Trophoblast cell (in vitro differentiated cells and primary cell): Measurements from ENCODE around the gene MVK.

Experiments used
- DNase-seq, 2 donors: peaks; one replicate each; pipeline ENCODE4 v3.0.0-alpha.2; 2016
- H2AFZ ChIP-seq: 2 replicates; pipeline ENCODE4 v1.6.1; 2013; ENCODE audit warnings: low read length, moderate library complexity, mild to moderate bottlenecking; ENCODE audit not compliant: insufficient read depth, poor library complexity
- H2AK5ac ChIP-seq: 2 replicates; pipeline ENCODE4 v1.6.1; 2013; ENCODE audit warnings: mild to moderate bottlenecking, low read length
- H2BK120ac ChIP-seq: 2 replicates; pipeline ENCODE4 v1.6.1; 2013; ENCODE audit warnings: low read length, mild to moderate bottlenecking, moderate library complexity; ENCODE audit not compliant: insufficient read depth, poor library complexity
- H2BK12ac ChIP-seq: 2 replicates; pipeline ENCODE4 v1.6.1; 2013; ENCODE audit warnings: mild to moderate bottlenecking, low read length, moderate library complexity
- H2BK5ac ChIP-seq: 2 replicates; pipeline ENCODE4 v1.6.1; 2013; ENCODE audit warnings: low read length, low read depth, moderate library complexity, mild to moderate bottlenecking; ENCODE audit not compliant: poor library complexity
- H3K14ac ChIP-seq: 2 replicates; pipeline ENCODE4 v1.6.1; 2013; ENCODE audit warnings: mild to moderate bottlenecking, low read length
- H3K18ac ChIP-seq: 2 replicates; pipeline ENCODE4 v1.6.1; 2013; ENCODE audit warnings: mild to moderate bottlenecking, low read length
- H3K23ac ChIP-seq: 2 replicates; pipeline ENCODE4 v1.6.1; 2013; ENCODE audit warnings: low read length
- H3K27ac ChIP-seq: 2 replicates; pipeline ENCODE4 v1.5.1; 2013; ENCODE audit warnings: low read depth, mild to moderate bottlenecking, inconsistent platforms, low read length, moderate library complexity
- H3K27me3 ChIP-seq: 2 replicates; pipeline ENCODE4 v1.6.1; 2013; ENCODE audit warnings: inconsistent platforms, mild to moderate bottlenecking, low read length, moderate library complexity; ENCODE audit not compliant: insufficient read depth
- H3K36me3 ChIP-seq, 2 experiments: 1 replicate in 1 of 2; 2 replicates in 1 of 2; pipeline ENCODE4 v1.6.1; 2013; ENCODE audit warnings: low read length in 2 of 2, mild to moderate bottlenecking in 2 of 2, moderate library complexity in 1 of 2; ENCODE audit not compliant: insufficient read depth in 2 of 2, control insufficient read depth in 1 of 2
- H3K4ac ChIP-seq: 2 replicates; pipeline ENCODE4 v1.6.1; 2013; ENCODE audit warnings: low read depth, mild to moderate bottlenecking, low read length, moderate library complexity
- H3K4me1 ChIP-seq, 2 experiments: 1 replicate in 1 of 2; 2 replicates in 1 of 2; pipeline ENCODE4 v1.6.1; 2013; ENCODE audit warnings: low read length in 2 of 2, mild to moderate bottlenecking in 2 of 2, moderate library complexity in 1 of 2; ENCODE audit not compliant: insufficient read depth in 2 of 2, control insufficient read depth in 1 of 2
- H3K4me2 ChIP-seq: 2 replicates; pipeline ENCODE4 v1.6.1; 2013; ENCODE audit warnings: inconsistent platforms, mild to moderate bottlenecking, low read length, moderate library complexity
- H3K4me3 ChIP-seq: 2 replicates; pipeline ENCODE4 v1.5.1; 2013; ENCODE audit warnings: mild to moderate bottlenecking, low read depth, low read length, inconsistent platforms
- H3K79me1 ChIP-seq: one replicate; pipeline ENCODE4 v1.6.1; 2013; ENCODE audit warnings: low read length
- H3K79me2 ChIP-seq: 2 replicates; pipeline ENCODE4 v1.6.1; 2013; ENCODE audit warnings: low read length, mild to moderate bottlenecking; ENCODE audit not compliant: control insufficient read depth, insufficient read depth, poor library complexity
- H3K9ac ChIP-seq: 2 replicates; pipeline ENCODE4 v1.6.1; 2013; ENCODE audit warnings: mild to moderate bottlenecking, low read length
- H3K9me3 ChIP-seq: 2 replicates; pipeline ENCODE4 v1.6.1; 2013; ENCODE audit warnings: low read depth, mild to moderate bottlenecking, control low read depth, inconsistent platforms, low read length; ENCODE audit not compliant: insufficient read depth
- H4K12ac ChIP-seq: 2 replicates; pipeline ENCODE4 v1.6.1; 2013; ENCODE audit warnings: low read depth, mild to moderate bottlenecking, low read length, moderate library complexity
- H4K8ac ChIP-seq: 2 replicates; pipeline ENCODE4 v1.6.1; 2013; ENCODE audit warnings: low read depth, mild to moderate bottlenecking, low read length, moderate library complexity
- H4K91ac ChIP-seq: one replicate; pipeline ENCODE4 v1.6.1; 2013; ENCODE audit warnings: low read depth, mild to moderate bottlenecking, low read length, moderate library complexity
- WGBS: extraction: QIAGEN DNeasy Blood & Tissue Kit; methylation state at CpG from one replicate; pipeline ENCODE4 v1.1.7; 2013; ENCODE audit warnings: missing lambda C conversion rate; ENCODE audit not compliant: insufficient read length, insufficient coverage; ENCODE audit errors: extremely low coverage; 5-methylcytosine and 5-hydroxymethylcytosine counted together

The MVK gene

DNA sequence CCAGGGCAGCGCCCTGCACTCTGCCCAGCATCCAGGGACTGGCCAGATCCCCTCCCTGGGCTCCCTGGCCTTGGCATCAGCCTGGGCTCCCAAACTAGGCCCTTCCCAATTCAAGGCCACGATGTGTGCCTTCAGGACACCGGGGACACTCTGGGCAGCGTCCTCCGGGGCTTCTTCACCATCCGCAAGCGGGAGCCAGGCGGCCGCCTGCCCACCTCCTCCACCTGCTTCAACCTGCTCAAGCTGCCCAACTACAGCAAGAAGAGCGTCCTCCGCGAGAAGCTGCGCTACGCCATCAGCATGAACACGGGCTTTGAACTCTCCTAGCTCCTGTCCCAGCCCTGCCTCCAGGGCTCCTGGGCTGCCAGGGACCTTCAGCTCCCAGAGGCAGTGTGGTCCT, 39.1 kb upstream of the MVK start:
- Histone ChIP-seq H3K4me1 (peaks cover 18 to 20% of the 10 kb centered on the region in 2 experiments), H3K4me2 (no peak overlapping the region), H3K27ac (no peak overlapping the region), H2BK12ac (no peak overlapping the region), H4K8ac (no peak overlapping the region), H3K18ac (no peak overlapping the region), H3K27me3 (no peaks in the 10 kb centered on the region), H3K79me2 (no peaks in the 10 kb centered on the region), H3K4me3 (no peak overlapping the region), H3K14ac (no peak overlapping the region), H3K36me3 (peaks cover 22 to 29% of the 10 kb centered on the region in 2 experiments), H3K9me3 (no peaks in the 10 kb centered on the region), H2BK120ac (no peak overlapping the region), H4K12ac (no peak overlapping the region), H3K23ac (no peak overlapping the region), H3K79me1 (peaks cover 3% of the 10 kb centered on the region), H4K91ac (no peak overlapping the region), H3K4ac (no peak overlapping the region), H2AFZ (no peak overlapping the region), H2AK5ac (no peak overlapping the region), H2BK5ac (no peak overlapping the region), H3K9ac (no peak overlapping the region)
- DNase-seq: no peak
- no CpG with 5 or more reads among the region's 15 CpGs for WGBS

DNA sequence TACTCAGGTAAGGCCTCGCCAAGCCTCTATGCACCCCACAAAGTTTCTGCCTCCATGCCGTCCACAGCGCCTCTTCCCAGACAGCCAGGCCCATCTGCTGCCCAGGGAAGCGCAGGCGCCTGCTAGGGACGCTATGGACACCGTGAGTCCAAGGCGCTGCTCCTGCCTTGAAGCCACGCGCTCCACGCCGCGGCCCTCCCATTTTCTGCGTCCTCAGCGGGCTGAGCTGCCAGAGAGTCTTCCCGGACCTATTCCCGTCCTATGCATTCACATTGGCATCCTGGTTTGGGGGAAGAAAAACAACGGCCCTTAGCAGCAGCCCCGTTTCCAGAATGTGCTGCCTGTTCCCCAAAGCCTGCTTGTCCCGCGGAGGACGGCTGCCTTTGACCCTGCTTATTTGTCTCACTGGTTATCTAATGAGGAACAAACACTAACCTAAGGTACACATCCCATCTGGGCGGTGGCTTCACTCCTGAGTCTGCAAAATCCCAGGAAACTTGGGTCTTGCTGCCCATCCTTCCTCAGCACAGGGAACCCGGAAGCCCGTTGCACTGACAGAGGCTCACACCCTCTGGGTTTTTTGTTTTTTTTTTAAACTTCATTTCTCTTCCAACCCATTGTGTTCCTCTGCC, 38.2 kb upstream of the MVK start:
- Histone ChIP-seq H3K23ac (no peak overlapping the region), H3K18ac (no peak overlapping the region), H3K79me1 (peaks cover under 1% of the 10 kb centered on the region), H2BK12ac (no peak overlapping the region), H3K9ac (no peak overlapping the region), H2AFZ (no peak overlapping the region), H4K8ac (no peak overlapping the region), H3K4me1 (peaks cover 9 to 12% of the 10 kb centered on the region in 2 experiments), H3K4ac (no peak overlapping the region), H3K27ac (no peak overlapping the region), H2AK5ac (no peak overlapping the region), H3K4me3 (no peak overlapping the region), H3K36me3 (peaks cover 22 to 29% of the 10 kb centered on the region in 2 experiments), H2BK120ac (no peak overlapping the region), H3K79me2 (no peaks in the 10 kb centered on the region), H3K4me2 (no peak overlapping the region), H2BK5ac (no peak overlapping the region), H4K91ac (no peak overlapping the region), H3K9me3 (no peaks in the 10 kb centered on the region), H3K27me3 (no peaks in the 10 kb centered on the region), H4K12ac (no peak overlapping the region), H3K14ac (no peak overlapping the region)
- DNase-seq: no peak
- no CpG with 5 or more reads among the region's 25 CpGs for WGBS

DNA sequence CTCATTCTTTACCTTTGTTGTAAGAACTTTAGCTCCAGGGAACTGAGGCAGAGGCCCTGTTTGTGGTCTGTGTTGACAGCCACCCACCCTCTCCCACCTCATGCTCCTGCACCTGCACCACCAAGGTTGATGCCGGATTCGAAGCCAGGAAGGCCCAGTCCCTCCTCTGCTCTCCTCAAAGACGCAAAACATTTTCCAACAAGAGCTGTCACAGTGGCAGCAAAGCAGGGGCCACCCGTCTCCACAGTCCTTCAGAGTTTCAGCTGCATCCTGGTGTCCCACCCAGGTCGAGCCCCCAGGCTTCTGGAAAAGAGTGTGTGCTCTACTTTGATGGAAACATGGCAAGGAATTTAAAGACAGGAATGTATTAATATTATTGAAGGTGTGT, 37.7 kb upstream of the MVK start:
- H3K79me1 ChIP-seq: no peaks in the 10 kb centered on the region
- H3K4me2 ChIP-seq: no peak overlapping the region
- H4K91ac ChIP-seq: no peak overlapping the region
- no CpG with 5 or more reads among the region's 5 CpGs for whole genome bisulfite sequencing
- no peak overlapping the region for H3K27ac ChIP-seq
- H3K4me3 ChIP-seq: no peak overlapping the region
- H3K27me3 ChIP-seq: no peaks in the 10 kb centered on the region
- H3K4me1 ChIP-seq: peaks cover 5 to 8% of the 10 kb centered on the region in 2 experiments
- peaks cover 22 to 29% of the 10 kb centered on the region in 2 experiments for H3K36me3 ChIP-seq
- H3K9ac ChIP-seq: no peak overlapping the region
- H2BK12ac ChIP-seq: no peak overlapping the region
- no peak overlapping the region for H3K23ac ChIP-seq
- H2BK120ac ChIP-seq: no peak overlapping the region
- H3K14ac ChIP-seq: no peak overlapping the region
- no peak for DNase-seq
- no peak overlapping the region for H4K8ac ChIP-seq
- H2BK5ac ChIP-seq: no peak overlapping the region
- no peak overlapping the region for H3K4ac ChIP-seq
- H3K79me2 ChIP-seq: no peaks in the 10 kb centered on the region
- no peak overlapping the region for H2AK5ac ChIP-seq
- no peaks in the 10 kb centered on the region for H3K9me3 ChIP-seq
- no peak overlapping the region for H3K18ac ChIP-seq
- no peak overlapping the region for H4K12ac ChIP-seq
- no peak overlapping the region for H2AFZ ChIP-seq

DNA sequence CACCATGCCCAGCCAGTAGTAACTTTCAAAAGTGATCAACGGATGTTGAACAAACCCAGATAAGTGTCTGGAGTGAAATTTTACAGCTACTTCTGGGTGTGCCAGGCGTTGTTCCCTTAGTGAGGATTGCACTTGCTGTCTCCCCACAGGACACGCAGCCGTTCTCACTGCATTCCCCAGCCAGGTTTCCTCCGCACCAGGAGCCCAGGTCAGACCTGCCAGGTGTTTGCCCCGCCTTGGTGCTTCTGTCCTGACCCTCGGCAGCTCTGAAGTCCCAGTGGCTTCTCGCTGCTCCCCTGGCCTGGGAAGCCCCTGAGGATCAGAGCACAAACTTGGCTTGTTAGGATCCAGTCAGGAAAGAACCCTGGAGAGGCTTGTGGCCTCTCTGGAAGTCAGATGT, 36.5 kb upstream of the MVK start:
- peaks cover 22 to 24% of the 10 kb centered on the region in 2 experiments for H3K36me3 ChIP-seq
- H4K12ac ChIP-seq: no peak overlapping the region
- no peaks in the 10 kb centered on the region for H3K27me3 ChIP-seq
- no peak for DNase-seq
- no peaks in the 10 kb centered on the region for H3K79me2 ChIP-seq
- no peaks in the 10 kb centered on the region for H3K79me1 ChIP-seq
- H2BK5ac ChIP-seq: no peak overlapping the region
- no peak overlapping the region for H4K8ac ChIP-seq
- H3K14ac ChIP-seq: no peak overlapping the region
- H3K9me3 ChIP-seq: peaks cover 3% of the 10 kb centered on the region
- H2BK120ac ChIP-seq: no peak overlapping the region
- no peak overlapping the region for H3K4ac ChIP-seq
- H2AFZ ChIP-seq: no peak overlapping the region
- H4K91ac ChIP-seq: no peak overlapping the region
- no peak overlapping the region for H3K4me2 ChIP-seq
- no peak overlapping the region for H2BK12ac ChIP-seq
- H3K4me1 ChIP-seq: peaks cover 0 to 3% of the 10 kb centered on the region in 2 experiments
- H2AK5ac ChIP-seq: no peak overlapping the region
- H3K18ac ChIP-seq: no peak overlapping the region
- H3K9ac ChIP-seq: no peak overlapping the region
- H3K4me3 ChIP-seq: no peak overlapping the region
- no peak overlapping the region for H3K27ac ChIP-seq
- no peak overlapping the region for H3K23ac ChIP-seq
- whole genome bisulfite sequencing: no CpG with 5 or more reads among the region's 8 CpGs
